T-helper 1 cell treated with Interleukin-12 subunit alpha and Interleukin-12 subunit beta and Interleukin-4 antibody, amounts not matched to agents 30 μg/mL and 1 μg/mL, for 36 hours (primary cell): Measurements from ENCODE around the gene MARCO.
"Not testable (repeated sequence)": the region's sequence is repeated elsewhere in the genome, so short reads cannot be mapped to it uniquely, and the experiment has no call there.

Source experiments
- H3K27ac Mint-ChIP-seq: one replicate; pipeline ENCODE4 v1.8.0; 2021; ENCODE audit warnings: mild to moderate bottlenecking, mixed read lengths
- H3K27me3 Mint-ChIP-seq: one replicate; pipeline ENCODE4 v1.8.0; 2021; ENCODE audit warnings: low read depth, mixed read lengths
- H3K36me3 Mint-ChIP-seq: one replicate; pipeline ENCODE4 v1.8.0; 2021; ENCODE audit warnings: low read depth, mixed read lengths
- H3K4me1 Mint-ChIP-seq: one replicate; pipeline ENCODE4 v1.8.0; 2021; ENCODE audit warnings: low read depth, mixed read lengths
- H3K4me3 Mint-ChIP-seq: one replicate; pipeline ENCODE4 v1.8.0; 2021; ENCODE audit warnings: mild to moderate bottlenecking, moderate library complexity, mixed read lengths
- H3K9me3 Mint-ChIP-seq: one replicate; pipeline ENCODE4 v1.8.0; 2021; ENCODE audit warnings: mixed read lengths

MARCO gene

DNA sequence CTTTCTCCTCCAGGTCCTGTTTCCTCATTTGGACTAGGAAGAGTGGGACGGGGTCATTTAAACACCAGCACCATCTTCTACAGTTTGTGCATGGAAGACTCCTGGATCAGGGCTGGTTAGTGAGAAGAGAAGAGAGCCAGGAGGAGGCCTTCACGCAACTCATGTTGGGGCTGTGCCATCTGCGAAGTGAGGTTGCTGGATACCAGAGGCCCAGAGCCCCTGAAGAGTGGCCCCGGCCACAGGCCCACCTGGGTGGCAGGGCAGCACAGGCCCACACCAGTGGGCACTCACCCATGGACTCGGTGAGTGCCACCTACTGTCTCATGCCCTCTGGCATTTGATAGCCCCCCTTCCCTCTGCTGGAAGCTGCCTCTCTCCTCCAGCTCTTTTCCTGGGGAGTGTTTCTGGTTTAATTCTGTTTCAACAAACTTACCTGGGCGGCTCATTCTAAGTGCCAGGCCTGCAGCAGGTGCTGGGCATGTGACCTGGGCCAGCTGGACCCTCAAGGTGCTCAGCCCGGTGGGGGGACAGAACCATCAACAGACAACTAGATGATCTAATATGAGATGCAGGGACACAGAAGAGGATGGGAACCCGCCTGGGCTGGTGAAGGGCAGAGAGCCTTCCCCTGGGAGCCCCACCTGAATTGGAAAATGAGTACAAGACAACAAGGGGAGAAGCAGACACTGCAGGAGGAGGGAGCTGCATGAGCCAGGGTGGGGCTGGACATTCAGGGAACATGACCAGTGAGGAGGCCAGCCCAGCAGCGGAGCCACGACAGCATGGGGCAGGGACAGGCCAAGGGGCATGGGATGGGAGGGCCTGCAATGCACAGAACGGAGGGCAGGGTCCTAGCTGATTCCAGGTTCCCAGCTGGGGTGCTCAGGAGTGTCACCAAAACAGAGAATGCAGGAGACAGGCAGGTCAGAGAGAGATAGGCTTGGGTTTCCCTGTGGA is 70.6 kb downstream of the MARCO start:
- peaks cover 16% of the 10 kb centered on the region for H3K27me3 Mint-ChIP-seq
- H3K9me3 Mint-ChIP-seq = no peaks in the 10 kb centered on the region
- H3K4me3 Mint-ChIP-seq = no peak overlapping the region
- H3K4me1 Mint-ChIP-seq = no peaks in the 10 kb centered on the region
- H3K27ac Mint-ChIP-seq = no peak overlapping the region
- no peaks in the 10 kb centered on the region for H3K36me3 Mint-ChIP-seq

DNA sequence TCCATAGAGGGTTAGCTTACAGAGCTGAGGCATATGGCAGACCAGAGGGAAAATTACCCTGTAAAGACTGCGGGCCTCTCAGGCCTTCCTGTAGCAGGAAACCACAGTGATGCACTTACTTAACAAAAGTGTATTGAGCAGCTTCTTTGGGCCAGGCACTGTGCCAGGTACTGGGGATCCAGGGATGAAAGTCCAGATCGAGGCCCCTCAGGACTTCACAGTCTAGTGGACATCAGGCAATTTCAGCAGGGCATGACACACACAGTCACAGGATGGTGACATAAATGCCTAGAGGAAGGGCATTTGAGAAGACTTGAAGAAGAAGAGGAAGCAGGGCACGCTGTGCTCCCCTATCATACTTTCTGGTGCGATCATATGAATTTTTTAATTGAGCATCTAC is 71.7 kb downstream of the MARCO start:
- Mint-ChIP-seq H3K27ac (no peak overlapping the region), H3K9me3 (no peaks in the 10 kb centered on the region), H3K4me3 (no peak overlapping the region), H3K4me1 (no peaks in the 10 kb centered on the region), H3K36me3 (no peaks in the 10 kb centered on the region), H3K27me3 (peaks cover 16% of the 10 kb centered on the region)

DNA sequence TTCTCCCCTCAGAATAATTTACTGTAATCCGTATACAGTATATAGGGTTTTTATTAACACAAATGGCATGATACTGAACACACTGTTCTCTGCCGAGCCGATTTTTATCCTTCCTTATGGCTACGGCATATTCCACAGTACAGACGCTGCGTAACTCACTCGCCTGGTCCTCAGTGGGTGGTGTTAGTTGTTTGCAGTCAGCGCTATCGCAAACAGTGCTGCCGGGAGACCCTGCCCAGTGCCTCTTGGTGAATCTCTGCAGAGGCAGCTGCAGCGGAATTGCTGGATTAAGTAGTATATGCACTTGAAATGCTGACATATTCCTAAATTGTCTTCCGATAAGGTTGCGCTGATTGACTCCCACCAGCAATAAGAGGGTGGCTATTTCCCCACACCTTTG is 73.9 kb downstream of the MARCO start:
- Mint-ChIP-seq H3K9me3 (no peaks in the 10 kb centered on the region), H3K36me3 (no peaks in the 10 kb centered on the region), H3K27me3 (peaks cover 7% of the 10 kb centered on the region), H3K27ac (no peak overlapping the region), H3K4me3 (no peak overlapping the region), H3K4me1 (no peaks in the 10 kb centered on the region)

DNA sequence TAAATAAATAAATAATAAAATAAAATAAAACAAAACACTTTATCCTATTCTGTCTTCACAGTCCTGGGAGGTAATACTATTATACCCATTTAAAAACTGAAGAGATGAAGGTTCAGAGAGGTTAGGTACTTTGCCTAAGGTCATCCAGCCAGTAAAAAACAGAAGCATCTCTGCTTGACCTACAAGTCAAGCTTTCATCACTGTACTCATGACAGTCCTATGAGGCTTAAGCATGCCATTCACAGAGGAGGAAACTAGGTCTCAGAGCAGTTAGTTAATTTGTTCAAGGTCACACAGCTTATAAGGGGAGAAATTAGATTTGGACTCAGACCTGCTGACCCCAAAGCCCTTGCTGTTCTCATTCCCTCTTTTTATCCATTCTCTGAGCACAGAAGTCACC is 77.5 kb downstream of the MARCO start:
- Mint-ChIP-seq H3K4me1 (no peaks in the 10 kb centered on the region), H3K4me3 (no peak overlapping the region), H3K36me3 (no peaks in the 10 kb centered on the region), H3K9me3 (no peaks in the 10 kb centered on the region), H3K27me3 (no peaks in the 10 kb centered on the region), H3K27ac (no peak overlapping the region)

DNA sequence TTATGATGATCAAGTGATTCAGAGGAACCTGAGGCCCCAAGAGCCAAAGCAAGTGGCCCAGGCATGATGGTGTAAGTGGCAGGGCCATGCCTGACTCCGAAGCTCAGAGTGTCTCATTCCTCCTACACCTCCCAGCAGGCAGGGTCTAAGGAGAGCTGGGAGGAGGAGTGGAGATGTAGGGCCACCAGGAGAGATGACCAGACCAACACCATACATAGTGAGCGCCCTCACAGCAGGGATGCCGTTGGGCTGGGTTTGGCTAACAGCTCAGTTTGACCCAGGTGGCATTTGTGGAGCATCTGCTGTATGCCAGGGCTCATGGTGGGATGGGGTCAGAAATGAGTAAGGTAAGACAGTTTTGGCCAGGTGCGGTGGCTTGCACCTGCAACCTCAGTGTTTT is 80.7 kb downstream of the MARCO start:
- Mint-ChIP-seq H3K4me1 (no peaks in the 10 kb centered on the region), H3K27me3 (no peaks in the 10 kb centered on the region), H3K27ac (no peak overlapping the region), H3K9me3 (no peaks in the 10 kb centered on the region), H3K4me3 (no peak overlapping the region), H3K36me3 (no peaks in the 10 kb centered on the region)

DNA sequence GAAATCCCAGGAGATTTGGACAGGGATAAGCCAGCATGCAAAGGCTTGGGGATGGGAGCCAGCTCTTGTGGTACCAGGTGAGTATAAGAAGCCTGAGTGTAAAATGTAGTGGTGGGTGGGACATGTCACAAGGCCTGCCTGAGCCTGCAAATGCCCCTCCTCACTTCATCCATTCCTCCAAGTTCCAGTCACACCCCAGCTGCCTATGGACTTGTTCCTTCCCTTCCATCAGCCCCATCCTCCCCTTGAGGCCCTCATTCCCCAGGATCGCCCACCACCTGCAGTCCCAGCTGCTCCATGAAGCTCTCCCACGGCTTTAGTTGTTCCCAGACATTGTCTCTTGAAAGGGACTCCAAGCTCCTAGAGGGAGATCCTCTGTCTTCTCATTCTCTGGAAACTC is 81.5 kb downstream of the MARCO start:
- no peaks in the 10 kb centered on the region for H3K27me3 Mint-ChIP-seq
- no peak overlapping the region for H3K27ac Mint-ChIP-seq
- no peak overlapping the region for H3K4me3 Mint-ChIP-seq
- no peaks in the 10 kb centered on the region for H3K9me3 Mint-ChIP-seq
- no peaks in the 10 kb centered on the region for H3K4me1 Mint-ChIP-seq
- H3K36me3 Mint-ChIP-seq = no peaks in the 10 kb centered on the region

DNA sequence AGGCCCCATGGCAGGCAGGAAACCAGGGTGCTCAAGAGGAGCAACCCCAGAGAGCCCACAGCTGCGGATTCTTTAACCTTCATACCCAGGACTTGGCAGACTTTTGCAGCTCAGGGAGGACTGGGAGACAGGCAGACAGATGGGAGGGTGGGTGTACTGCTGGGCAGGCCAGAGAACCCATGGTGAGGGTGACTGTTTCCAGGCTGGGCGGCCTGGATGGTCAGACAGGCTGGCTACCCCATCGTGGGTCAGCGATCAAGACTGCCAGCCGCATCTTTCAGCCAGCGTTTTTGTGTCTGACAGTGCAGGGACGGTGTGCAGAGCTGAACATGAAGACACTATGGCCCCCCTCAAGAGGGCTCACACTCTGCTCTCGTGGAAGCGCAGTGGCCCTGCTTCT is 82.2 kb downstream of the MARCO start:
- no peaks in the 10 kb centered on the region for H3K36me3 Mint-ChIP-seq
- H3K4me1 Mint-ChIP-seq = no peaks in the 10 kb centered on the region
- no peaks in the 10 kb centered on the region for H3K27me3 Mint-ChIP-seq
- H3K4me3 Mint-ChIP-seq = no peak overlapping the region
- no peak overlapping the region for H3K27ac Mint-ChIP-seq
- H3K9me3 Mint-ChIP-seq = no peaks in the 10 kb centered on the region

DNA sequence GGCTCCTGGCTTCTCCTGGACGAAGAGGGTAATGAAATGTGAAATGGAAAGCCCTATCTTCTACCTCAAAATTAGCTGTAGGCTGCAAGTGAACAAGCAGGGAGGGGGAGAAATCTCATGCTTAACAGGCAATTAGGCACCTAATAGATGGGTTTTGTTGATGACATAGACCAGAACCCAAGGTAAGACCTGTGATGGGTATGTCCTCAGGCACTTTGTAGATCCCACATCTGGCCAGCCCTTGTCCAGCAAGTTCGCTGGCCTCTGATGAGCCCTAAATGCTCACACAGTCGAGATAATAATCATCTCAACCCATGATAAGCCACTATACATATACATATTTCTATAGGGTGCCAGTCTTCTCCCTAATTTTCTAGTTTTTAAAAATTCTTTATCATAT is 82.6 kb downstream of the MARCO start:
- Mint-ChIP-seq H3K4me3 (no peak overlapping the region), H3K36me3 (no peaks in the 10 kb centered on the region), H3K27me3 (no peaks in the 10 kb centered on the region), H3K9me3 (no peaks in the 10 kb centered on the region), H3K27ac (no peak overlapping the region), H3K4me1 (no peaks in the 10 kb centered on the region)

DNA sequence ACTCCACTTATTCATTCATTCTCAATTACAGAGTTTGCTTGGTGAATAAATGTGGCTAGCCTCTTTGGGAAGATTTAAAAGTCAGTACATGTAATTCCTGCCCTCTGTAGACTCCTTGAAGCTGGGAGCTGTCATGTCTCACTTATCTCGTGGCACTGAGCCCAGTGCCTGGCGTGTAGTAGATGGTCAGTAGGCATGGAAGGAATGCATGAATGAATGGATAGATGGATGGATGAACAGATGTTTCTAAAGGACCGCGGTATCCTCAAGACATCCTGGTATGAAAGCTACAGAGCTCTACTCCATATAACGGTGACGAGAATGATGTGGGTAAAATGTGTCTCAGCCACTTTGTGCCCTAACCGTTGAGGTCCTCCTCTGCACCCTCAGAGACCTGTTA is 83.0 kb downstream of the MARCO start:
- Mint-ChIP-seq H3K36me3 (no peaks in the 10 kb centered on the region), H3K4me1 (no peaks in the 10 kb centered on the region), H3K27me3 (no peaks in the 10 kb centered on the region), H3K9me3 (no peaks in the 10 kb centered on the region), H3K4me3 (no peak overlapping the region), H3K27ac (no peak overlapping the region)

DNA sequence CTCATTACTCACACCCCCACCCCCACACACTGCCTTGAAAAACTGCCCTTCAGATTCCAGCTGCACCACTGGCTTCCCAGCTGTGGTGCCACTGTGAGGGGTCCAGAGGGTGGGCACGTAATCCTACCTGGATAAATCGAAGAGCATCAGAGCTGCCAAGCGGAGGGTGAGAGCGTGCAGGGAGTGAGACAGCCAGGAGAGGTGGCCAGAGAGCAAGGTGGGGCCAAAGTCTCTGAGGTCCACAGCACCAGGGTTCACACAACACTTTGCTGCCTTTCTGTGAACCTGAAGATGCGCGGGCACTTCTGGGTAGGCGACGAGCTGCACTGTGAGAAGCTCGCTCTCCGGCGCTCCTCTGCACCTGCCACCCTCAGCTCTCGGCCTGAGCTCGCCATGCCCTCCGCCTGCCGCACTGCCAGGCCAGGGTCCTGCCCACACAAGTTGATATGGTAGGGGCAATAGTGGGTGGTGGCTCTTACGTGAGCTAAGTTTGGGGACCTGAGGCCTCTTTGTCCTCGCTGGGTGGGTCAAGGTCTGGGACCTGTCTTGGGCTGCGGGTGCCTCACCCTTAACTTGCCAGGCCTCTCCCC is 83.9 kb downstream of the MARCO start:
- Mint-ChIP-seq H3K9me3 (no peaks in the 10 kb centered on the region), H3K4me3 (no peak overlapping the region), H3K36me3 (no peaks in the 10 kb centered on the region), H3K4me1 (no peaks in the 10 kb centered on the region), H3K27me3 (no peaks in the 10 kb centered on the region), H3K27ac (no peak overlapping the region)

DNA sequence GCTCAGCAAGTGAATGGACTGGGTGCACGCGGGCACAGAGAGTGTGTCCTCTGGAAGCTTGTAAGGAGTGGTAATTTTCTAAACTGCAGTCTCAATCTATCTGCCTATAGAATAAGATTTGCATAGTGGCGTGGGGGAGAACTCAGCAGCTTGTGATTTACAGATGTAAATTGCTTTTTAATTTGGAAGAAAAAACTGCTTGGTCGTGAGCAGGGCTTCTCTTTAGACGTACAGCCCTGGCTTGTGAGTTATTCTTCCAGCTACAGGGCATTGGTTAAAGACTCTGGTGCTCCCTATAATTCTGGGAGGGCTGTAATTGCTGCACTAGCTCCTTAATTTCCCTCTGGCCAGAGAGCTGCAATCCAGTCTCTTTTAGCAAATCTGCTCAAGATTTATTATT is 84.9 kb downstream of the MARCO start:
- no peak overlapping the region for H3K4me3 Mint-ChIP-seq
- H3K4me1 Mint-ChIP-seq = no peaks in the 10 kb centered on the region
- H3K27me3 Mint-ChIP-seq = no peaks in the 10 kb centered on the region
- H3K27ac Mint-ChIP-seq = no peak overlapping the region
- no peaks in the 10 kb centered on the region for H3K36me3 Mint-ChIP-seq
- H3K9me3 Mint-ChIP-seq = no peaks in the 10 kb centered on the region

DNA sequence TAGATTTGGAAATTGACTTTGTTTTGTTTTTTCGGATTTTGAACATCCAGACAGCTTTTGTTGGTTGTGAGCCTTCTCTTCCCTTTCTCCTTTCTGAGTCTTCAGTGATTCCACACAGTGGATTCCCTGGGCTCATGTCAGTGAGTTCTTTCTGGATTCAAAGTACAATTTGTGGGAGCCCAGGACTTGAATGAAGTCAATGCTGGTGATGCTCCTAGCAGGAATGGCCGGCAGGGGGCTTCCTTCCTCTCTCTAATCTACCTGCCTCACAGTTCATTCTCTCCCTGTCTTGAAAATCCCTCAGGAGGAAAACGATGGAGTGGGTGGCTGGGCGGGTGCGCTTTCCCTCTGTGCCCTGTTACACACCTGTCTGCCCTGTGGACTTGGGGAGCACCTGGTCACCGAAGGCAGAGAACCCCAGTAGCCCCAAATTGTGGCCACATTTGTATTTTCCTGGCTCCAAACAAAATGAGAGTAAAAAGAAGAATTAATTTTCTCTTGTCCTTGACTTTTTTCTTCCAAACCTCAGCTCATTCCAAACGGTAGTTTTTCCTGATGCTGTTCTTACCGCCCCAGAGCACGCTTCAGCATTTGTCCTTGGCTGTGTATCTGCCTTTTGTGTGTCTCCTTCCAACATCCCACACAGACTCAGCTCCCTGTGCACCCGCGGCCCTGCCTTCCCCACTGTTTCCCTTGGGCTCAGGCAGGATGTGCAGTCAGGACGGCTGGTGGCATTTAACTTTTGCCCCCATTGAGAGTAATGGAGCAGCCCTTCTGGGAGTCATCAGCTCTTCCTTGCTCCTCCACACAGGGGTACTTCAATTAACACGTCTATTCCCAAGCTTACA is 86.6 kb downstream of the MARCO start:
- no peaks in the 10 kb centered on the region for H3K9me3 Mint-ChIP-seq
- no peaks in the 10 kb centered on the region for H3K36me3 Mint-ChIP-seq
- H3K4me3 Mint-ChIP-seq = no peak overlapping the region
- H3K4me1 Mint-ChIP-seq = no peaks in the 10 kb centered on the region
- H3K27ac Mint-ChIP-seq = no peak overlapping the region
- H3K27me3 Mint-ChIP-seq = no peaks in the 10 kb centered on the region

DNA sequence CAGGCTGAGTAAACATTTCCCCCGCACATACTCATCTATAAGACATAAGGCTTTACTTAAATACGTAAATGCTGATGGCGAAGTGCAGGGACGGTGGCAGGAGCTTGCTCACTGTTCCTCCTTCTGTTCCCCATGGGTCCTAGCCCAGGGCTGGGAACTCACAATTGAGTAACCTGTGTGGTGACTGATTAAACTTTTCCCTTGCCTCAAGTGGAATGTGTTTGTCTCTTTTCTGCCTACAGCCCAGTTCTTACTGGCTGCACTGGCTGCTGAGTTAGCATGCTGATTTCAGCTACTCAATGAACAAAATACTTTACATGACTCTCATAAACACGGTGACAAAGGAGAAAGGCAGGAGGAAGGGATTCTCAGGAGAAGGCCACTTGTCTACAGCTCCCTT is 87.3 kb downstream of the MARCO start:
- Mint-ChIP-seq H3K27me3 (no peaks in the 10 kb centered on the region), H3K36me3 (no peaks in the 10 kb centered on the region), H3K4me1 (no peaks in the 10 kb centered on the region), H3K4me3 (no peak overlapping the region), H3K27ac (no peak overlapping the region), H3K9me3 (no peaks in the 10 kb centered on the region)

DNA sequence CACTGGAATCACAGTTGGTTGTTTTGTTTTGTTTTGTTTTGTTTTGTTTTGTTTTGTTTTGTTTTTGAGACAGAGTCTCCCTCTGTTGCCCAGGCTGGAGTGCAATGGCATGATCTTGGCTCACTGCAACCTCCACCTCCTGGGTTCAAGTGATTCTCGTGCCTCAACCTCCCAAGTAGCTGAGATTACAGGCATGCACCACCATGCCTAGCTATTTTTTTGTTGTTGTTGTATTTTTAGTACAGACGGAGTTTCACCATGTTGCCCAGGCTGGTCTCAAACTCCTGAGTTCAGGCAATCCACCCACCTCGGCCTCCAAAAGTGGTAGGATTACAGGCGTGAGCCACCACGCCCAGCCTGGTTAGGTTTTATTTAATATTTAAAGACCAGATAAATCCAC is 95.9 kb downstream of the MARCO start:
- H3K4me3 Mint-ChIP-seq, H3K27ac Mint-ChIP-seq, H3K9me3 Mint-ChIP-seq, H3K4me1 Mint-ChIP-seq, H3K36me3 Mint-ChIP-seq, H3K27me3 Mint-ChIP-seq: not testable (repeated sequence)

DNA sequence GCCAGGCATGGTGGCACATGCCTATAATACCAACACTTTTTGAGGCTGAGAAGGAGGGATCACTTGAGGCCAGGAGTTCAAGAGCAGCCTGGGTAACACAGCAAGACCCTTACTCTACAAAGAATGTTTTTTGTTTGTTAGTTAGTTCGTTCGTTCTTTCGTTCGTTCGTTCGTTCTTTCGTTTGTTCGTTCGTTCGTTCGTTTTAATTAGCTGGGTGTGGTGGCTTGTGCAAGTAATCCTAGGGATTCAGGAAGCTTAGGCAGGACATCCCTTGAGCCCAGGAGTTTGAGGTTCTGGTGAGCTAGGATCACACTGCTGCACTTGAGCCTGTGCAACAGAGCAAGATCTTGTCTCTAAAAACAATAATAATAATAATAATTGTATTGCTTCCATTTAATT is 98.7 kb downstream of the MARCO start:
- Mint-ChIP-seq H3K27ac (no peak overlapping the region), H3K36me3 (no peaks in the 10 kb centered on the region), H3K4me3 (no peak overlapping the region), H3K9me3 (no peaks in the 10 kb centered on the region), H3K4me1 (no peaks in the 10 kb centered on the region), H3K27me3 (no peaks in the 10 kb centered on the region)
